Progenitor cell of endocrine pancreas (in vitro differentiated cells): ENCODE measurements around the gene ZNF326. TPM values are rescaled to one million over a fixed set of nuclear protein-coding genes. Genes with fewer than 3 reads are reported as not detected.
"Not testable (repeated sequence)": the region's sequence is repeated elsewhere in the genome, so short reads cannot be mapped to it uniquely, and the experiment has no call there.

ENCODE experiments used
- DNase-seq: peaks from one replicate; pipeline ENCODE4 v3.0.0; 2021; ENCODE audit warnings: low spot score; ENCODE audit not compliant: unreplicated experiment
- H3K27ac Mint-ChIP-seq: 2 replicates; pipeline ENCODE4 v1.8.0; 2021; ENCODE audit warnings: mild to moderate bottlenecking, moderate library complexity, mixed read lengths
- H3K27me3 Mint-ChIP-seq: 2 replicates; pipeline ENCODE4 v1.8.0; 2021; ENCODE audit warnings: mixed read lengths
- H3K36me3 Mint-ChIP-seq: 2 replicates; pipeline ENCODE4 v1.8.0; 2022; ENCODE audit warnings: mixed read lengths; ENCODE audit not compliant: insufficient read depth
- H3K4me1 Mint-ChIP-seq: 2 replicates; pipeline ENCODE4 v1.8.0; 2021; ENCODE audit warnings: low read depth, mixed read lengths
- H3K4me3 Mint-ChIP-seq: 2 replicates; pipeline ENCODE4 v1.8.0; 2021; ENCODE audit warnings: low read depth, mild to moderate bottlenecking, moderate library complexity, mixed read lengths
- H3K9me3 Mint-ChIP-seq: 2 replicates; pipeline ENCODE4 v1.8.0; 2021; ENCODE audit warnings: low read depth, mixed read lengths
- total RNA-seq: library from RNA; stranded (reverse); gene quantifications from 2 replicates; pipeline ENCODE4 v1.2.1, GENCODE V29; 2021
- TF ChIP-seq, protein P1 (sequence below): fragments of 200-600 bp; sonication (generic); IDR thresholded peaks from one replicate; pipeline ENCODE4 v1.5.0; 2021; ENCODE audit warnings: antibody characterized with exemption, mild to moderate bottlenecking; ENCODE audit not compliant: unreplicated experiment

ZNF326 gene
- total RNA-seq, 1 donor from 2014 or later, result 70.9 TPM

GRCh38 chr1:89994231-89994804, 592 bp upstream of the ZNF326 start:
- H3K27me3 Mint-ChIP-seq, result no peaks in the 10 kb centered on the region
- peak overlapping the region; percentile 99 for H3K4me3 Mint-ChIP-seq

DNA sequence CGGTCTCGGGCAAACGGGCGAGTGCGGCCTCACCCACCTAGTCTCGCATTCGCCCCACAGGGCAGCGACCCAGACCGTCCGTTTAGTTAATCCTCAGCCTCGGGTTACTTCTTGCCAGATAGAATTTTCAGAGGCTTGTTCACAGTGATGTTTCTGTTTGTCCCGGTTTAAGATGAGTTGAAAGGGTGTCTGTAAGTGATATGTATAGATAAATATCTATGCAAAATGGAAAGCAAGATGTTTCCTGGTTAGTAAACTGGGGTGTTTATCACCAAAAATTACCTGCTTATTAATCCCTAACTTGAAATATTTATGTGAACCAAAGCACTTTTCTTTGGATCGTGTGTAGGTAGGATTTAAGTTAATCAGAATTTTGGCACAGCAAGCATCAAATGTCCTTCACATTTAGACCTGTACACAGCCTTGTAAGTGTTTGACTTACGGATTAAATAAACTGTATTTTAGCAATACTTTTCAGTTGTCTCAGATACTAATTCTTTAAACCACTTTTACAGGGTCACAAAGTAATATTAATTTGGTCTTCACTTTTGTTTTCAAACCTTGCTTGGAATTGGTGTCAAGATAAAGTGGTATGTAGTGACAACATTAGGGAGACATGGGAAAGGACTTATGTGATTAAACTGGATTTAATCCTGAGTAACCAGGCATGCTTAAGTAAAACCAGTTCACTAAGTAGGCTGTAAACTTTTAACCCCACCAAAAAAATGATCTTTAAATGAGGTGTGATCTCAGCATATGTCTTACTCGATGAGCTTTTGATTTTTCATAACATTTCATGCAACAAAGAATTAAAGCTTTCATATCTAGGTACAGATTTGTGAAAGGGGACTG, 914 bp downstream of the ZNF326 start:
- peaks cover 30% of the 10 kb centered on the region for H3K4me1 Mint-ChIP-seq
- peak overlapping the region; percentile 99 for H3K4me3 Mint-ChIP-seq
- H3K9me3 Mint-ChIP-seq, result no peaks in the 10 kb centered on the region
- peaks cover 12% of the 10 kb centered on the region for H3K36me3 Mint-ChIP-seq
- TF ChIP-seq, protein P1, sequence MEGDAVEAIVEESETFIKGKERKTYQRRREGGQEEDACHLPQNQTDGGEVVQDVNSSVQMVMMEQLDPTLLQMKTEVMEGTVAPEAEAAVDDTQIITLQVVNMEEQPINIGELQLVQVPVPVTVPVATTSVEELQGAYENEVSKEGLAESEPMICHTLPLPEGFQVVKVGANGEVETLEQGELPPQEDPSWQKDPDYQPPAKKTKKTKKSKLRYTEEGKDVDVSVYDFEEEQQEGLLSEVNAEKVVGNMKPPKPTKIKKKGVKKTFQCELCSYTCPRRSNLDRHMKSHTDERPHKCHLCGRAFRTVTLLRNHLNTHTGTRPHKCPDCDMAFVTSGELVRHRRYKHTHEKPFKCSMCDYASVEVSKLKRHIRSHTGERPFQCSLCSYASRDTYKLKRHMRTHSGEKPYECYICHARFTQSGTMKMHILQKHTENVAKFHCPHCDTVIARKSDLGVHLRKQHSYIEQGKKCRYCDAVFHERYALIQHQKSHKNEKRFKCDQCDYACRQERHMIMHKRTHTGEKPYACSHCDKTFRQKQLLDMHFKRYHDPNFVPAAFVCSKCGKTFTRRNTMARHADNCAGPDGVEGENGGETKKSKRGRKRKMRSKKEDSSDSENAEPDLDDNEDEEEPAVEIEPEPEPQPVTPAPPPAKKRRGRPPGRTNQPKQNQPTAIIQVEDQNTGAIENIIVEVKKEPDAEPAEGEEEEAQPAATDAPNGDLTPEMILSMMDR, result no peak
- peak overlapping the region; percentile 100 for H3K27ac Mint-ChIP-seq
- H3K27me3 Mint-ChIP-seq, result no peaks in the 10 kb centered on the region
- no peak for DNase-seq

More at GRCh38 chr1:89994231-89994804, 592 bp upstream of the ZNF326 start:
- H3K9me3 Mint-ChIP-seq, result no peaks in the 10 kb centered on the region
- DNase-seq, result no peak
- peak overlapping the region; percentile 100 for H3K27ac Mint-ChIP-seq
- peaks cover 6% of the 10 kb centered on the region for H3K36me3 Mint-ChIP-seq
- H3K4me1 Mint-ChIP-seq, result peaks cover 29% of the 10 kb centered on the region
- TF ChIP-seq, protein P1, result no peak

- H3K27me3 Mint-ChIP-seq, result no peaks in the 10 kb centered on the region
- no peaks in the 10 kb centered on the region for H3K9me3 Mint-ChIP-seq
- peaks cover 30% of the 10 kb centered on the region for H3K4me1 Mint-ChIP-seq
- peak overlapping the region; percentile 100 for H3K27ac Mint-ChIP-seq
- no peak for DNase-seq
- peak overlapping the region; percentile 99 for H3K4me3 Mint-ChIP-seq
- H3K36me3 Mint-ChIP-seq, result peaks cover 12% of the 10 kb centered on the region
- TF ChIP-seq, protein P1, result no peak
Measured at GRCh38 chr1:89996450-89997110, 1.7 kb downstream of the ZNF326 start.

DNA sequence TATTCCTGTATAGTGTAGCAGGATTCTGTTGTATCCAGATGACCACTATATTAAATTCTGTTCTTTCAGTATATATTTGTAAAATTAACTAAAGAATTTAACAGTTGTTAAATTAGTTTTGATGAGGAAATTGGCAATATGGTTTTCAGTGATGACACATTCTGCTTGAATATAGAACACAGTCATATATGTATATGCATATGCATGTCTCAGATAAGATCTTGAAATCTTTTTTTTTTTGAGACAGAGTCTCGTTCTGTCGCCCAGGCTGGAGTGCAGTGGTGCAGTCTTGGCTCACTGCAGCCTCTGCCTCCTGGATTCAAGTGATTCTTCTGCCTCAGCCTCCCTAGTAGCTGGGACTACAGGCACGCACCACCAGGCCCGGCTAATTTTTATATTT, 2.2 kb downstream of the ZNF326 start:
- H3K27ac Mint-ChIP-seq, H3K9me3 Mint-ChIP-seq, H3K27me3 Mint-ChIP-seq, DNase-seq: not testable (repeated sequence)
- H3K36me3 Mint-ChIP-seq, result peaks cover 12% of the 10 kb centered on the region
- H3K4me1 Mint-ChIP-seq, result peaks cover 30% of the 10 kb centered on the region
- H3K4me3 Mint-ChIP-seq, result peak overlapping the region; percentile 99

DNA sequence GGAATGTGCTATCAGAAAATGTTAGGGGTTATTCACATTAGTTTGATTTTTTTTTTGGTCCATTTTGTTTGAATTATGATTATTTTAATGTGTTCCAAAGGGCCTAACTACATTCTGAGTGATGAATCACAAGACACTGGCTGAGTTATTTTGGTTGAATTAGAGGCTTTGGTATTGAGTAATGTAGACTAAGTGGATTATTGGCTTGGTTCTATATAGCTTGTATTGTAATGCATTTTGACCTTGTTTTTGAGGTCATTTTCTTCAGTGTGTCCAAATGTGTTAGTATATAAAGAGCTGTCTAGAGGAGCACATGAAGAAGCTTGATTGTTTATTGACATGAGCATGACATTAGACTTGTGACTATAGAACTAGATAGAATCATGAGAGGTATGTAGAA, 3.4 kb downstream of the ZNF326 start:
- TF ChIP-seq, protein P1, result no peak
- DNase-seq, result no peak
- Mint-ChIP-seq H3K27me3 (no peaks in the 10 kb centered on the region), H3K9me3 (no peaks in the 10 kb centered on the region), H3K36me3 (peaks cover 12% of the 10 kb centered on the region), H3K4me3 (peak overlapping the region; percentile 17), H3K27ac (peak overlapping the region; percentile 46), H3K4me1 (peaks cover 32% of the 10 kb centered on the region)
